DOHH2 (cell line): Measurements from ENCODE around the gene WDR35.

Source experiments
- CTCF ChIP-seq: fragments of 200-600 bp; sonication (generic); IDR thresholded peaks from one replicate; pipeline ENCODE4 v1.5.1; 2014; ENCODE audit warnings: antibody characterized with exemption, mild to moderate bottlenecking, low read depth, low read length; ENCODE audit not compliant: poor library complexity, severe bottlenecking
- EZH2phosphoT487 ChIP-seq: fragments of 200-600 bp; sonication (generic); IDR thresholded peaks from 2 replicates; pipeline ENCODE4 v1.6.1; 2017; ENCODE audit warnings: borderline replicate concordance, mild to moderate bottlenecking, antibody characterized with exemption, low read length, moderate library complexity, mixed read lengths

GRCh38 chr2:19886261-19886660 lies 103.6 kb downstream of the WDR35 start:
- TF ChIP-seq EZH2phosphoT487 (no peak), CTCF (no peak)
